Testis (tissue), 3 donors: ENCODE results near the gene SLC9A9. TPM values are rescaled to one million over a fixed set of nuclear protein-coding genes. Genes with fewer than 3 reads are reported as not detected.

Source experiments
- DNase-seq: peaks from one replicate; pipeline ENCODE4 v3.0.0-alpha.2; 2019
- H3K27ac ChIP-seq, 2 donors: fragments of 200-600 bp; sonication (generic); one replicate each; pipeline ENCODE4 v1.5.1; 2019
- H3K27me3 ChIP-seq: fragments of 200-600 bp; sonication (generic); one replicate; pipeline ENCODE4 v1.5.1; 2019
- H3K36me3 ChIP-seq: fragments of 200-600 bp; sonication (generic); one replicate; pipeline ENCODE4 v1.5.1; 2017; ENCODE audit warnings: low read depth; ENCODE audit errors: missing control alignments
- H3K4me1 ChIP-seq: fragments of 200-600 bp; sonication (generic); one replicate; pipeline ENCODE4 v1.5.1; 2019
- H3K4me3 ChIP-seq, 2 donors: fragments of 200-600 bp; sonication (generic); one replicate each; pipeline ENCODE4 v1.5.1; 2017 to 2019
- H3K9me3 ChIP-seq: fragments of 200-600 bp; sonication (generic); one replicate; pipeline ENCODE4 v1.5.1; 2017
- POLR2A ChIP-seq: fragments of 450-650 bp; IDR thresholded peaks from one replicate; pipeline ENCODE4 v1.6.1; 2017; ENCODE audit warnings: antibody characterized with exemption, mild to moderate bottlenecking, moderate library complexity
- WGBS, 2 donors: methylation state at CpG; one replicate each; pipeline ENCODE4 v1.1.5; 2018; 5-methylcytosine and 5-hydroxymethylcytosine counted together
- intact Hi-C: fragments of 100-400 bp; cut with DNase I; formaldehyde crosslinking; loops from one replicate; pipeline ENCODE4 v1.15.1; 2023; ENCODE audit warnings: low total_unique reads
- polyA plus RNA-seq: library from polyadenylated mRNA; stranded (reverse); fragments of 350-450 nt; fragmentation: Illumina TruSeq; extraction: RNeasy Lipid Tissue Mini Kit (QIAGEN cat#74804); gene quantifications from one replicate; pipeline ENCODE4 v1.2.3, GENCODE V29; 2014; ENCODE audit warnings: low read depth, low replicate concordance; ENCODE audit not compliant: insufficient read depth
- total RNA-seq, 2 donors: library from RNA; depleted of rRNA; stranded (reverse); fragments of >200 nt; gene quantifications; one replicate each; pipeline ENCODE4 v1.2.3, GENCODE V29; 2016
- TF ChIP-seq, protein P1 (sequence below), 3 experiments: fragments of 450-650 bp in 2 of 3; fragments of 200-600 bp in 1 of 3; sonication (generic) in 1 of 3; IDR thresholded peaks; one replicate each; pipeline ENCODE4 v1.5.1; 2016 to 2019; ENCODE audit warnings: antibody characterized with exemption in 3 of 3, mild to moderate bottlenecking in 2 of 3, moderate library complexity in 1 of 3

Gene SLC9A9
- total and polyA plus RNA-seq, 3 donors from 2014 or later: 2.7 to 6.6 (median 4.3) TPM

DNA sequence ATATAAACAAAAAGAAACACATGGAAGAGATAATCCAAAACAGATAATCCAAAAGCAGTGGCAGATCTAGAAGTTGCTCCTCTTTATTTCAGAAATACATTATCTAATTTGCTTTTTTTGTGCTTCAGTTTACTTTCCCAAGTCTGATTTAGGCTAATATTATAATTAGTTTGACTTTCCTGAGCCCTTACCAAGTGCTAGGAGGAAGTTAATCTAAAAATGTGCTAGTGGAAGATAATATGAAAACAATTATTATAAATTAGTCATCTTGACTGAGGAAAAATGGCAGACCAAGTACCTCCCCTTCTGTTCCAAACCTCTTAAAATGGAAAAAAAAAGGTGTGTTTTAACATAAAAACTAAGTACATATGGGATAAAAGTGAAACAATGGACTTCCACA is 17.5 kb downstream of the SLC9A9 start:
- no peaks in the 10 kb centered on the region for H3K9me3 ChIP-seq
- peaks cover 9% of the 10 kb centered on the region for H3K4me1 ChIP-seq
- no peaks in the 10 kb centered on the region for H3K27me3 ChIP-seq
- TF ChIP-seq, protein P1, sequence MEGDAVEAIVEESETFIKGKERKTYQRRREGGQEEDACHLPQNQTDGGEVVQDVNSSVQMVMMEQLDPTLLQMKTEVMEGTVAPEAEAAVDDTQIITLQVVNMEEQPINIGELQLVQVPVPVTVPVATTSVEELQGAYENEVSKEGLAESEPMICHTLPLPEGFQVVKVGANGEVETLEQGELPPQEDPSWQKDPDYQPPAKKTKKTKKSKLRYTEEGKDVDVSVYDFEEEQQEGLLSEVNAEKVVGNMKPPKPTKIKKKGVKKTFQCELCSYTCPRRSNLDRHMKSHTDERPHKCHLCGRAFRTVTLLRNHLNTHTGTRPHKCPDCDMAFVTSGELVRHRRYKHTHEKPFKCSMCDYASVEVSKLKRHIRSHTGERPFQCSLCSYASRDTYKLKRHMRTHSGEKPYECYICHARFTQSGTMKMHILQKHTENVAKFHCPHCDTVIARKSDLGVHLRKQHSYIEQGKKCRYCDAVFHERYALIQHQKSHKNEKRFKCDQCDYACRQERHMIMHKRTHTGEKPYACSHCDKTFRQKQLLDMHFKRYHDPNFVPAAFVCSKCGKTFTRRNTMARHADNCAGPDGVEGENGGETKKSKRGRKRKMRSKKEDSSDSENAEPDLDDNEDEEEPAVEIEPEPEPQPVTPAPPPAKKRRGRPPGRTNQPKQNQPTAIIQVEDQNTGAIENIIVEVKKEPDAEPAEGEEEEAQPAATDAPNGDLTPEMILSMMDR (IDR thresholded peaks at IDR 0.05): no peak
- TF ChIP-seq POLR2A: no peak
- intact Hi-C loops: no loop called here
- DNase-seq: no peak
- no peak overlapping the region for H3K4me3 ChIP-seq
- no peaks in the 10 kb centered on the region for H3K36me3 ChIP-seq
- no peak overlapping the region for H3K27ac ChIP-seq

DNA sequence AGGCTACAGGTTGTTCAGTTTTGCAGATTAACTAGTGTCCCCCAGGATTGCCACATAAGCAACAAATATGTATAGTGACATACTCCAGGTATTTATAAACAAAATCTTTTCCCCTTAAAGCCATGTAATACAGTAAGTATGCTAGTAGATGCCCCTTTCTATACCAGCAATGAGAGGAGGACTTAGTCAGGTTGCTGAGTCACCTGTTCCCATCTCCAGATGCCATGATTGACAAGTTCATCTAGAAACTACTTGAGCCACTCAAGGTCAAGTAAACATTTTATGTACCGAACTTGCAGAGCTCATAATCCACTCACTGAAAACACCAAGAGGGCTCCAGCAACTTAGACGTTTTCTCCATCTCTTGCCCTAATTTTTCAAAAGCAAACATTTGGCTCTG is 18.2 kb downstream of the SLC9A9 start:
- H3K36me3 ChIP-seq: no peaks in the 10 kb centered on the region
- WGBS, 2 donors: 60 to 63% methylated on average over 2 of the region's 2 CpGs
- H3K4me1 ChIP-seq: peaks cover 9% of the 10 kb centered on the region
- no peaks in the 10 kb centered on the region for H3K27me3 ChIP-seq
- no peak overlapping the region for H3K27ac ChIP-seq
- TF ChIP-seq, protein P1 (IDR thresholded peaks at IDR 0.05): no peak
- TF ChIP-seq POLR2A: no peak
- H3K4me3 ChIP-seq: no peak overlapping the region
- H3K9me3 ChIP-seq: no peaks in the 10 kb centered on the region
- DNase-seq: no peak
- intact Hi-C loops: no loop called here

DNA sequence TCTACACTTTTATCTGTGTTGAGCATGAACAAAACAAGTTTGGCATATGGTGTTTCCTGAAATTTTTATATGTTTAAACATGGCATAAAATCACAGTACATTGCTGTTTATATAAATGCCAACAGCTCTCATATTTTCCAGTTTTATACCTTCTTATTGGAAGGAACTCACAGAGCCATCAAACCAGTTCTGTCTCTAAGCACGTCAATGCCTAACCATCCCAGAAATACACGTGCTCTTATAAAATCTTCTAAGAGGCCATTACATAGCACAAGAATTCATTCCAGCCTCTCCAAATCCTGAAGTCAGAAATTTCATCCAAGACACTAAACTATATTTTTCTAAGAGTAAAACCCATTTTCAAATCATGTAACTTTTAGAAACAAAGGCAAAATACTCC is 20.8 kb downstream of the SLC9A9 start:
- Histone ChIP-seq H3K4me3 (no peak overlapping the region), H3K27ac (no peak overlapping the region), H3K4me1 (peaks cover 9% of the 10 kb centered on the region), H3K27me3 (no peaks in the 10 kb centered on the region), H3K9me3 (no peaks in the 10 kb centered on the region), H3K36me3 (no peaks in the 10 kb centered on the region)
- DNase-seq: no peak
- 94 to 95% methylated on average over 2 of the region's 2 CpGs for WGBS, 2 donors
- no peak for TF ChIP-seq POLR2A
- TF ChIP-seq, protein P1 (IDR thresholded peaks at IDR 0.05): no peak
- intact Hi-C loops: no loop called here

DNA sequence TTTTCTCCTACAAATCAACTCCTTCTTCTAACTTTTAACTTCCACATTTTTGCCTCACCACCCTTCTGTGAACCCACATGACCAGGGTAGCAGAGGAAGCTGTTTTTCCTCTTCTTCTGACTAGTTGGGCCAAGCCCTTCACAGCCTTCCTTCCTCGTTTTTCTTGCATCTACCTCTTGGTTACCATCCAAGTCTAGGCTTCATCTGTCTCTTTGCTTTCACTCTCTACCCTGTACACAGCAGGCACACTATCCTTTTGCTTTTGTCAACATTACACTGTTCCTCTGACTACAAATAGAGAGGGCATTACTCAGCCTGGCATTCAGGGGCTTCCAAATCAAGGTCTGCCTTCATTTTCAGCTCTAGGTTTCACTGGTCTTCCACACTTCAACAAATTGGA is 22.0 kb downstream of the SLC9A9 start:
- no peak for DNase-seq
- Histone ChIP-seq H3K27ac (no peak overlapping the region), H3K9me3 (no peaks in the 10 kb centered on the region), H3K27me3 (no peaks in the 10 kb centered on the region), H3K36me3 (no peaks in the 10 kb centered on the region), H3K4me1 (peaks cover 4% of the 10 kb centered on the region), H3K4me3 (no peak overlapping the region)
- no peak for TF ChIP-seq POLR2A
- 75 to 76% methylated on average over 1 of the region's 1 CpG for WGBS, 2 donors
- intact Hi-C loops: no loop called here

DNA sequence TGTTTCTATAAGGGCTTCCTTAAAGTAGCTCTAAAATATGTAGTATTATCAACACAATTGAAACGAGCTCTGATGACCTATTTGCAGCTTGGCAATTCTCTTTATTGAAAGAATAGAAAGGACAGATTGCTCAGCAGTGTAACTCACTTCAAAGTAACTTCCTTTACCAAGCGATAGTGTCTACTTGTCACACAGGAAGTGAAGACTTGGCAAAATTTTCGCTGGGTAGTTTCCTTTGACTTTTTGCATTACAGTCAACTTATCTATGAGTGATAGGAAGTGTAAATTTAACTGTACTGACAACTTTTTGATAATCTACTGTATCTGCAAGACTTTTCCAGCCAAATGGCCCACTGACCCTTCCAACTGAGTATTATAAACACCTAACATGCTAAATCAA is 22.8 kb downstream of the SLC9A9 start:
- Histone ChIP-seq H3K36me3 (no peaks in the 10 kb centered on the region), H3K9me3 (no peaks in the 10 kb centered on the region), H3K4me3 (no peak overlapping the region), H3K27ac (no peak overlapping the region), H3K4me1 (no peaks in the 10 kb centered on the region), H3K27me3 (no peaks in the 10 kb centered on the region)
- TF ChIP-seq, protein P1 (IDR thresholded peaks at IDR 0.05): no peak
- TF ChIP-seq POLR2A: no peak
- intact Hi-C loops: no loop called here
- 61 to 75% methylated on average over 3 of the region's 3 CpGs for WGBS, 2 donors
- DNase-seq: no peak
